SIG-M5 (cell line): ENCODE results near the gene MRPL10.
"Not testable (repeated sequence)": the region's sequence is repeated elsewhere in the genome, so short reads cannot be mapped to it uniquely, and the experiment has no call there.

Source experiments
- DNase-seq: peaks from one replicate; lab custom pipeline; 2025; lab: John Stamatoyannopoulos, UW

Gene MRPL10

DNA sequence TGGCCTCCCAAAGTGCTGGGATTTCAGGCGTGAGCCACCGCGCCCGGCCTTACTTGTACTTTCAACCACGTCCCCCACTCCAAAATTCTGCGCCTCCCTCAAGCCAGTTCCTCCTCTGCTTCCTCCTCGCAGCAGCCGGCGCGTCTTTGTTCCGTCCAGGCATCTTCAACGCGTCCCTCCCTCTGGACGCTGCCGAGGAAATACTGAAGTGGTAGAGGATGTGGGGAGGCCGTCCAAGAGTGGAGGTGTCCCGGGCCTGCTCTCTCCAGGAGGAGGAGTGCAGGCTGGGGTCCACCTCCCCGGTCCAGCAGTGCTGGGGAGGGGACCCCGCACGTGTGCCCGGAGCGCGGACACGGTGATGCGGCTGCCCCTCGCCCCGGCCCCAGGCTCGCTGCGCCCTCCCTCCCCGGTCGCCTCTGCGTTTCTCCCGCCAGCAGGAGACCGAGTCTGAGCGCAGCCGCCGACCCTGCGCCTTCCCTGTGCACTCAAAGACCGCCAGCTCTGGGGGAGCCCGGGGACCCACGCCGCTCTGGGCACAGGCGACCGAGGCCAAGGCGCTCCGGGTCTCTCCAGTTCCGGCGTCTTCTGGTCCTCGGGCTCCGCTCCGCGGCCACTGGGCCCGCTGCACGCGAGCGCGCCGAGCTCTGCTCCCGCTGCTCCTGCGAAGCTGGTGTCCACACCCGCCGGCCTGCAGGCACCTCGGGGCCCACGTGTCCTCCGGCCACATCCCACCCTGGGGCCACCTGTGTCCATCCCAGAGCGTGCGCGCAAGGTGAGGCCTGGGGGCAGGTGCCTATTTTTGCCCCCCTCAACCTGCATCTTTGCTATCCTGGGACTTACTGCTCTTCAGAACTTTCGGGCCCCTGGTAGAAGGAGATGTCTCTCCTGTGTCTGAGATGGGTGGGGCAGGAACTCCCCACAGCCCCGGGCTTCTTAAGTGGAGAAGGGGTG is 41.5 kb downstream of the MRPL10 start:
- no peak for DNase-seq

DNA sequence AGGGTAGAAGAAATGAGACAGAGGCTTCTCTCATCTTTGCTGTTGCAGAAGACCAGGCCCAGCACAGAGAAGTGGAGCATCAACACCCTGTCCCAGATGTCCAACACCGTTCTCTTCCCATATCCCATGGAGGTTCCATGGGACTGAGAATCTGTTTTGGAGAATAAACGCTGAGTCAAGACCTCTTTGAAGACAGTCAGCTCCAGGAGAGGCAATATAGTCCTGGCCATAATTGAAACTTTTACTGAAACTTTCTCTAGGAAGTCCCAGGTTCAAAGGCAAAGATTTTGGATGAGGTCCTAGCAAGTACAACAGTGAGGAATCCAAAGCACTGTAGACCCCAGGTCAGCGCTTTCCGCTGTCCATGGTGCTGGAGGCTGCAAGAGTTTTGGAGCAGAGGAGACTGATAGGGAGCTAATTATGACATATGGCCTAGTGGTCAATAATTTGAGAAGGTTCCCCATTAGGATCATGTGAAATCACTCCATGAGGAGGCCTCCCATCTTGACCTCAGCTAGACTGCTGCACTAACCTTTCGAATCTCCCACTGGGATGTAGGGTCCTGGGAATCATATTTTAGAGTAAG is 45.7 kb downstream of the MRPL10 start:
- DNase-seq = no peak

DNA sequence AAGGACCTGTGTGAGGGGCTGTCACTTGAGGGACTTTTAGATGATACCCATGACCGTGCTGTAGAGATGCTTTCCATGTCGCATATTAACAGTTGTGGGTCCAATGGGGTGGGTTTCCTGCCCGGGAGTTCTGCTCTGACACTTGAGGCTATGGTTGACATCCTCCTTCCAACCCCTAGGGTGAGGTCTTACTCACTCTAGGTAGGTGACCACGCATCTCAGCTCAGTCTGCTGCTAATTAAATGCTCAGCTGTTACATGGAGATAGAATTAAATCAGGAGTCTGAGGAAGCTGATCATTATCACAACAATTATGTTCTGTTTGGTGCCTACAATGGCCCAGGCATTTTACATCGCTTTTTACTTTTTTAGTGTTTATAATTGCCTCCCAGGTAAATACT is 49.9 kb downstream of the MRPL10 start:
- DNase-seq = no peak

DNA sequence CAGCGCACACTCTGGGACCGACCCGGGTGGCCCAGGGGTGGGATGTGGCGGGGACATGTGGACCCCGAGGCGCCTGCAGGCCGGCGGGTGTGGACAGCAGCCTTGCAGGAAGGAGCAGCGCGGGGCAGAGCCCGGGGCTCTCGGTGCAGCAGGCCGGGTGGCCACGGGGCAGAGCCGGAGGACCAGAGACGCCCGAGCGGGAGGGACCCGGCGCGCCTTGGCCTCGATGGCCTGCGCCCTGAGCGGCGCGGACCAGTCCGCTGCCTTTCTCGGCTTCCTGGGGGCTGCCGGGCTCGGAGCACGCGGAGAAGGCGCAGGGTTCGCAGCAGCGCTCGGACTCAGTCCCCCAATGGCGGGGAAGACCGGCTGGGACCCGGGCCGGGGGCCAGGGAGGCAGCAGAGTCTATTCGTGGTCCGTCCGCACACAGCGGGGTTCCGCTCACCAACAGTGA is 53.1 kb downstream of the MRPL10 start:
- no peak for DNase-seq

DNA sequence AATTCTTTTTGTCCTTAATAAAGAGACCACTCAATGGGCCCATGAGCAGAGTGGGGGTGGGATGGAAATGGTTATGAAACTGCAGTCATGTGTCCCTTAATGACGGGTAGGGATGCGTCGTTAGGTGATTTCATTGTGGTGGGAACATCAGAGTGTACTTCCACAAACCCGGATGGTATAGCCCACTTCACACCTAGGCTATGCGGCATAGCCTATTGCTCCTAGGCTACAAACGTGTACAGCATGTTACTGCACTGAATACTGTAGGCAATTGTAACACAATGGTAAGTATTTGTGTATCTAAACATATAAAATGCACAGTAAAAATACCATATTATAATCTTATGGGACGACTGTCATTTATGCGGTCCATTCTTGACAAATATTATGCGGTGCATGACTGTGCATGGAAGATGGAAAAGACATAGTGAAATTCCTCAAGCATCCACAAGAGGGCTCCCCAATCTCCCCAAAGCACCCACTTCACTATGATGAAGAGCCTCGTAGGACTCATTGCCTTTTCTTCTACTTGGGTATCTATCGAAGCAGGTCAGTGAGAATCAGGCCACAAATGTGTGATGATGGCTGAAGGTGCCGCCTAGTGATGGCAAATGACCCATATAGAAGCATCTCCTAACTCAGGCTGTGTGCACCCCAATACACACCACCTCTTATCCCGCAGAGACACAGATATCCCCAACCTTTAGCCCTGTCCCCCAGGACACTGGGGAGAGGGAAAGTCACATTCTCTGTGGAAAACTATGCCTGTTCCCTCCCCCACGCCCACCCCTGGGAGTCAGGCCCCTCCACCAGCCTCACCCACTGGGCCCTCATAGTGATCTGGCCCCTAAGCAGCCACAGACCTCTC is 54.8 kb downstream of the MRPL10 start:
- DNase-seq = no peak

DNA sequence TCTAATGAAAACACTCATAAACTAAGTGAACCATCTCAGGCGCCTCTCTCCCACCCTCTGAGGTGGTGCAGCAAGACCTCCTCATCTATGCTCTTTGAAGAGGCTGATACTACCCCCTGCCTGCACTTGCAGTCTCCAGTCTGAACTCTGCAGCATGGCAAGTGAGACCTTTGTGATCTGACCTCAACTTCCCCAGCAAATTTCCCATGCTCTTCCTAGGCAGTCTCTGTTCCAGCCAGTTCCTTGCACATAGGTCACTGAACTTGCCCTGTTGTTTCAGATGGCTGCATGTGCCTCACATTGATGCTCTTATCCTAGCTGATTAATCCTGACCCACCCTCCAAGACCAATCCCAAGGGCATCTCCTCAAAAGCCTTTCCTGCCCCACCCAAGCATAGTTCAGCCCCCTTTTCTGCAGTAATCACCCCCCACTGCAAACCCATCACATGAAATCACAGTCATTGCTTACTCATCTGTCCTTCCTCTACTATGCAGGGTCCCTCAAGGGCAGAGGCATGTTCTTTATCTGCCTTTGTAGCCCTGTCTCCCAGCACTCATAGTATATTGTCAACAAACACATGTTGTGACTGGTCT is 56.3 kb downstream of the MRPL10 start:
- DNase-seq = no peak

DNA sequence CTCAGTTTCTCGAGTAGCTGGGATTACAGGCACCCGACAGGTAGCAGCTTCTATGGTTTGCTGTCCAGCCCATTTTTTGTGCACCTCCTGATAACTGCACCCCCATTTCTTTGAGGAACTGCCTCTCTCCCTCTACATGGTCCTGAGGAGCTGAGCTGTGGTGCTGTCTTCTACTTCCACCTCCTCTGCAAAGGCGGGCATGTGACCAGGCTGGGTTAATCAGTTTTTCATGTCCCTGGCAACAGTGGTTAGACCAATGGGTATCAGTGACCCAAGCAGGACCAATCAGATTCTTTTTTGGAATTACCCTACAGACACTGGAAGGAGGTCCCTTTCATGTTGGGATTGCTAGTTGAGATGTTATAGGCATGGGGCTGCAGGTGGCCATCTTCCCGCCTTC is 57.0 kb downstream of the MRPL10 start:
- no peak for DNase-seq

DNA sequence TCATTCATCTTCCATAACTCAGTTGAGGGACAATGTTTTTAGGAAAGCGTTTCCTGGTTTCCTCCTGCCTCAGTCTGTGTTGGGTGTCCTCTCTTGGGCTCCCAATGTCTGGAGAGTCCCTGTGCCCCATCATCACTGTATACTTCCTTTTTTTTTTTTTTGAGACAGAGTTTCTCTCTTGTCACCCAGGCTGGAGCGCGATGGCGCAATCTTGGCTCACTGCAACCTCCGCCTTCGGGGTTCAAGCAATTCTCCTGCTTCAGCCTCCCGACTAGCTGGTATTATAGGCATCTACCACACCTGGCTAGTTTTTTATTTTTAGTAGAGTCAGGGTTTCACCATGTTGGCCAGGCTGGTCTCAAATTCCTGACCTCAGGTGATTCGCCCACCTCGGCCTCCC is 57.7 kb downstream of the MRPL10 start:
- not testable (repeated sequence) for DNase-seq
